Uterus (tissue), 2 donors: ENCODE data around the gene GALNT12.

Experiments used
- POLR2A ChIP-seq, 2 donors: fragments of 450-650 bp; IDR thresholded peaks; one replicate each; pipeline ENCODE4 v1.6.1; 2016; ENCODE audit warnings: antibody characterized with exemption in 2 of 2, mild to moderate bottlenecking in 1 of 2, moderate library complexity in 1 of 2
- TF ChIP-seq, protein P1 (sequence below), 4 experiments: fragments of 200-600 bp in 2 of 4; fragments of 450-650 bp in 2 of 4; sonication (generic) in 2 of 4; IDR thresholded peaks; one replicate each; pipeline ENCODE4 v1.5.1; 2016 to 2019; ENCODE audit warnings: antibody characterized with exemption in 4 of 4, mild to moderate bottlenecking in 2 of 4, moderate library complexity in 1 of 4

- TF ChIP-seq, protein P1, sequence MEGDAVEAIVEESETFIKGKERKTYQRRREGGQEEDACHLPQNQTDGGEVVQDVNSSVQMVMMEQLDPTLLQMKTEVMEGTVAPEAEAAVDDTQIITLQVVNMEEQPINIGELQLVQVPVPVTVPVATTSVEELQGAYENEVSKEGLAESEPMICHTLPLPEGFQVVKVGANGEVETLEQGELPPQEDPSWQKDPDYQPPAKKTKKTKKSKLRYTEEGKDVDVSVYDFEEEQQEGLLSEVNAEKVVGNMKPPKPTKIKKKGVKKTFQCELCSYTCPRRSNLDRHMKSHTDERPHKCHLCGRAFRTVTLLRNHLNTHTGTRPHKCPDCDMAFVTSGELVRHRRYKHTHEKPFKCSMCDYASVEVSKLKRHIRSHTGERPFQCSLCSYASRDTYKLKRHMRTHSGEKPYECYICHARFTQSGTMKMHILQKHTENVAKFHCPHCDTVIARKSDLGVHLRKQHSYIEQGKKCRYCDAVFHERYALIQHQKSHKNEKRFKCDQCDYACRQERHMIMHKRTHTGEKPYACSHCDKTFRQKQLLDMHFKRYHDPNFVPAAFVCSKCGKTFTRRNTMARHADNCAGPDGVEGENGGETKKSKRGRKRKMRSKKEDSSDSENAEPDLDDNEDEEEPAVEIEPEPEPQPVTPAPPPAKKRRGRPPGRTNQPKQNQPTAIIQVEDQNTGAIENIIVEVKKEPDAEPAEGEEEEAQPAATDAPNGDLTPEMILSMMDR (IDR thresholded peaks at IDR 0.05), result no peak
- no peak for TF ChIP-seq POLR2A (IDR thresholded peaks at IDR 0.05)
These were observed 43.3 kb upstream of the GALNT12 start for GRCh38 chr9:98763986-98764745.
